Tibial nerve (tissue), 4 donors: ENCODE results near the gene FGGY. TPM values are rescaled to one million over a fixed set of nuclear protein-coding genes. Genes with fewer than 3 reads are reported as not detected.

Source experiments
- DNase-seq, 2 donors: peaks; one replicate each; pipeline ENCODE4 v3.0.0-alpha.2; 2019; ENCODE audit warnings: low spot score in 2 of 2
- H3K27ac ChIP-seq, 4 donors: fragments of 200-600 bp; sonication (generic) in 3 of 4; one replicate each; pipeline ENCODE4 v1.5.1; 2017 to 2019; ENCODE audit warnings: mild to moderate bottlenecking in 1 of 4
- H3K27me3 ChIP-seq, 2 donors: fragments of 200-600 bp; sonication (generic) in 1 of 2; one replicate each; pipeline versions ENCODE4 v1.5.1 to v1.6.0; 2017 to 2019
- H3K36me3 ChIP-seq, 3 donors: fragments of 200-600 bp; sonication (generic); one replicate each; pipeline ENCODE4 v1.5.1; 2018 to 2019
- H3K4me1 ChIP-seq, 4 donors: fragments of 200-600 bp; sonication (generic) in 3 of 4; one replicate each; pipeline ENCODE4 v1.5.1; 2017 to 2019
- H3K4me3 ChIP-seq, 4 donors: fragments of 200-600 bp; sonication (generic) in 3 of 4; one replicate each; pipeline ENCODE4 v1.5.1; 2017 to 2019; ENCODE audit warnings: mild to moderate bottlenecking in 1 of 4, moderate library complexity in 1 of 4
- H3K9me3 ChIP-seq, 4 donors: fragments of 200-600 bp; sonication (generic) in 3 of 4; one replicate each; pipeline ENCODE4 v1.5.1; 2017 to 2019
- CTCF ChIP-seq, 5 experiments: fragments of 200-600 bp in 3 of 5; fragments of 450-650 bp in 2 of 5; sonication (generic) in 3 of 5; IDR thresholded peaks; one replicate each; pipeline ENCODE4 v1.5.1; 2016 to 2019; ENCODE audit warnings: antibody characterized with exemption in 5 of 5, mild to moderate bottlenecking in 3 of 5, moderate library complexity in 2 of 5
- EP300 ChIP-seq, 2 donors: sonication (generic); formaldehyde crosslinking; IDR thresholded peaks; one replicate each; pipeline ENCODE4 v1.6.1; 2017; ENCODE audit warnings: antibody characterized with exemption in 2 of 2, mild to moderate bottlenecking in 1 of 2
- POLR2A ChIP-seq, 2 donors: fragments of 450-650 bp; IDR thresholded peaks; one replicate each; pipeline ENCODE4 v1.6.1; 2017; ENCODE audit warnings: antibody characterized with exemption in 2 of 2, mild to moderate bottlenecking in 2 of 2, moderate library complexity in 2 of 2
- WGBS, 2 donors: methylation state at CpG; one replicate each; pipeline ENCODE4 v1.1.5; 2018; 5-methylcytosine and 5-hydroxymethylcytosine counted together
- total RNA-seq, 4 donors: library from RNA; depleted of rRNA; stranded (reverse); fragments of >200 nt; gene quantifications; one replicate each; pipeline ENCODE4 v1.1.0, GENCODE V29; 2016

The FGGY gene
- total RNA-seq, 4 donors from 2014 or later = 27.0 to 40.6 (median 32.9) TPM

GRCh38 chr1:59315529-59316463, 18.9 kb downstream of the FGGY start:
- H3K27me3 ChIP-seq = no peaks in the 10 kb centered on the region
- peak overlapping the region in 1 of 4 donors; percentile 56 for H3K27ac ChIP-seq
- TF ChIP-seq EP300 (IDR thresholded peaks at IDR 0.05) = no peak
- TF ChIP-seq POLR2A (IDR thresholded peaks at IDR 0.05) = no peak
- TF ChIP-seq CTCF (IDR thresholded peaks at IDR 0.05) = no peak
- peaks cover 0 to 34% (median 8%) of the 10 kb centered on the region in 4 donors for H3K4me1 ChIP-seq
- 84 to 86% methylated on average over 7 of the region's 7 CpGs for WGBS, 2 donors
- no peaks in the 10 kb centered on the region for H3K36me3 ChIP-seq
- H3K9me3 ChIP-seq = no peaks in the 10 kb centered on the region
- H3K4me3 ChIP-seq = no peak overlapping the region
- DNase-seq = no peak

DNA sequence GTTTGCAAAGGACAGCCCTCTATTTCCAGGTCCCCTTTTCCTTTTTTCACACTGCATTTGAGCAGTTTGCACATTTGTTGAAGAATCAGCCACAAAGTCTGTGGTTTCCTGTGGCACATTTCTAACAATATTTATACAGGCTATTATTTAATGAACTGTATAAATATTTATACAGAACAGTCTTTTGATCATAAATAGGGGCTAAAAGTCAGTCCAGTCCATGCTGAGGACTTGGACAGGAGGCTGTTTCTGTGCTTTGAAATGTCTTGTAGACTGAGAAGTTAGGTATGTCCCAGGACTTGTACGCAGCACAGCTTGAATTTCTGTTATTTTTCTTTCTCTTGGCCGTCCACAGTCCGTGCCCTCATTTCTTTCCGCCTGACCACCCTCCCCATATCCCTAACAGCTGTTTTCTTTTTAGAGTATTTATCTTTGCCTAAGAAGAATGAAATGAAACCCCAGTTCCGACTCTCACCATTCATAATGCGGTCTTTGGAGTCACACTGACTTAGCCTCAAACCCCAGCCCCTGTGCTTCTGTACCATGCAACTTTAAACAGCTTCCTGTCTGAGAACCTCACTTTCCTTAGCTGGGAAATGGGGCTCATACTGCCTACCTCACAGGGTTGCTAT, 19.7 kb downstream of the FGGY start:
- H3K4me3 ChIP-seq = peak overlapping the region in 2 of 4 donors; percentile 16 to 26
- H3K27ac ChIP-seq = peak overlapping the region in 2 of 4 donors; percentile 26 to 56

DNA sequence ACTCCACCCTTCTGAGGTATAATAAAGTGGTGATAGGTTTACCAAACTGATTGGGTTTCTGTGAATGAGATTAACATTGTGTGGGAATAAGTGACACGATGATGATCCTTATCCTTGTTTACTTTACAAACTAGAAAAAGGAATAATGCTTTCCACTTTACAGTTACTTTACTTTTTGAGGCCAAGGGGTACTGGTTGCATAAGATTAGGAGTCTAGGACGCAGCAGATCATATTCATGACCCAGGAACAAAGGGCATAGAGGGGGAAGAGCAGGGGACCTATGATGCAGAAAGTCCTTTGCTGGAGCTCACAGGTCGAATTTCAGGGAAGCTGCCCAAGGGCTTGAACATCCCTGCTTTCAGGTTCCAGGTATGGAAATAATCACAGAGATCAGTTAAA, 20.4 kb downstream of the FGGY start:
- Histone ChIP-seq H3K9me3 (no peaks in the 10 kb centered on the region), H3K4me1 (peaks cover 0 to 34% (median 8%) of the 10 kb centered on the region in 4 donors), H3K27ac (peak overlapping the region in 1 of 4 donors; percentile 56), H3K36me3 (no peaks in the 10 kb centered on the region), H3K4me3 (no peak overlapping the region), H3K27me3 (no peaks in the 10 kb centered on the region)
- TF ChIP-seq POLR2A (IDR thresholded peaks at IDR 0.05) = no peak
- TF ChIP-seq EP300 (IDR thresholded peaks at IDR 0.05) = no peak
- no peak for TF ChIP-seq CTCF (IDR thresholded peaks at IDR 0.05)
- DNase-seq = no peak
- WGBS, 2 donors = 88 to 89% methylated on average over 3 of the region's 3 CpGs

More for the DNA sequence above, 19.7 kb downstream of the FGGY start:
- Histone ChIP-seq H3K4me1 (peaks cover 0 to 34% (median 8%) of the 10 kb centered on the region in 4 donors), H3K36me3 (no peaks in the 10 kb centered on the region), H3K27me3 (no peaks in the 10 kb centered on the region), H3K9me3 (no peaks in the 10 kb centered on the region)
- no peak for TF ChIP-seq POLR2A (IDR thresholded peaks at IDR 0.05)
- TF ChIP-seq CTCF (IDR thresholded peaks at IDR 0.05) = no peak
- TF ChIP-seq EP300 (IDR thresholded peaks at IDR 0.05) = no peak
- no peak for DNase-seq
- 28 to 42% methylated on average over 6 of the region's 6 CpGs for WGBS, 2 donors

- DNase-seq = no peak
- TF ChIP-seq CTCF (IDR thresholded peaks at IDR 0.05) (no peak), POLR2A (IDR thresholded peaks at IDR 0.05) (no peak), EP300 (IDR thresholded peaks at IDR 0.05) (no peak)
- WGBS, 2 donors = 73 to 90% methylated on average over 2 of the region's 2 CpGs
- Histone ChIP-seq H3K9me3 (no peaks in the 10 kb centered on the region), H3K27ac (no peak overlapping the region), H3K4me1 (peaks cover 0 to 34% (median 8%) of the 10 kb centered on the region in 4 donors), H3K4me3 (no peak overlapping the region), H3K36me3 (no peaks in the 10 kb centered on the region), H3K27me3 (no peaks in the 10 kb centered on the region)
These were observed 20.9 kb downstream of the FGGY start for GRCh38 chr1:59317780-59318179.
